CD14-positive monocyte (primary cell): Measurements from ENCODE around the gene PCCA. TPM values are rescaled to one million over a fixed set of nuclear protein-coding genes. Genes with fewer than 3 reads are reported as not detected.
"Not testable (repeated sequence)": the region's sequence is repeated elsewhere in the genome, so short reads cannot be mapped to it uniquely, and the experiment has no call there.

Experiments used
- DNase-seq, 3 donors: peaks; one replicate each; pipeline ENCODE4 v3.0.0-alpha.2; 2011 to 2022
- H2AFZ ChIP-seq: 2 replicates; pipeline ENCODE4 v1.6.0; 2012; ENCODE audit warnings: mild to moderate bottlenecking, low read depth, low read length, inconsistent platforms; ENCODE audit not compliant: insufficient read depth, poor library complexity, severe bottlenecking
- H3K27ac ChIP-seq, 2 donors: 1 replicate in 1 of 2; 2 replicates in 1 of 2; pipeline ENCODE4 v1.5.1; 2012 to 2013; ENCODE audit warnings: low read length in 2 of 2, control low read depth in 1 of 2, inconsistent platforms in 1 of 2, low read depth in 1 of 2, mild to moderate bottlenecking in 1 of 2
- H3K27me3 ChIP-seq, 2 donors: one replicate each; pipeline versions ENCODE4 v1.6.0 to v1.6.1; 2011 to 2013; ENCODE audit warnings: low read length in 2 of 2; ENCODE audit not compliant: control insufficient read depth in 2 of 2, insufficient read depth in 2 of 2
- H3K36me3 ChIP-seq, 2 donors: replicated peaks in 1 of 2; 1 replicate in 1 of 2; 2 replicates in 1 of 2; pipeline versions ENCODE4 v1.5.1 to v1.6.1; 2012 to 2013; ENCODE audit warnings: low read length in 2 of 2, control low read depth in 1 of 2, inconsistent platforms in 1 of 2, mild to moderate bottlenecking in 1 of 2; ENCODE audit not compliant: insufficient read depth in 2 of 2, control insufficient read depth in 1 of 2
- H3K4me1 ChIP-seq, 2 donors: 1 replicate in 1 of 2; 2 replicates in 1 of 2; pipeline versions ENCODE4 v1.5.1 to v1.6.1; 2012 to 2013; ENCODE audit warnings: low read length in 2 of 2, control low read depth in 1 of 2, inconsistent platforms in 1 of 2, mild to moderate bottlenecking in 1 of 2, moderate library complexity in 1 of 2; ENCODE audit not compliant: insufficient read depth in 2 of 2, control insufficient read depth in 1 of 2
- H3K4me2 ChIP-seq: replicated peaks from 2 replicates; pipeline ENCODE3; 2012; ENCODE audit warnings: low read length, moderate library complexity, mild to moderate bottlenecking; ENCODE audit not compliant: poor library complexity, severe bottlenecking; ENCODE audit errors: extremely low read depth
- H3K4me3 ChIP-seq, 3 experiments: fragments of 200-600 bp in 1 of 3; sonication (generic) in 1 of 3; replicated peaks in 1 of 3; 1 replicate in 2 of 3; 2 replicates in 1 of 3; pipeline ENCODE4 v1.5.1; 2011 to 2013; ENCODE audit warnings: low read length in 3 of 3, mild to moderate bottlenecking in 3 of 3, control low read depth in 2 of 3, low read depth in 2 of 3, inconsistent platforms in 1 of 3, moderate library complexity in 1 of 3
- H3K79me2 ChIP-seq: 2 replicates; pipeline ENCODE4 v1.6.0; 2012; ENCODE audit warnings: mild to moderate bottlenecking, control low read depth, inconsistent platforms, low read length, moderate library complexity; ENCODE audit not compliant: insufficient read depth
- H3K9ac ChIP-seq: 2 replicates; pipeline ENCODE4 v1.6.0; 2017; ENCODE audit warnings: low read length, mild to moderate bottlenecking; ENCODE audit not compliant: insufficient read depth, poor library complexity, severe bottlenecking
- H3K9me3 ChIP-seq, 2 donors: replicated peaks in 1 of 2; 1 replicate in 1 of 2; 2 replicates in 1 of 2; pipeline versions ENCODE4 v1.5.1 to v1.6.1; 2012 to 2013; ENCODE audit warnings: low read length in 2 of 2, control low read depth in 1 of 2; ENCODE audit not compliant: control insufficient read depth in 1 of 2, insufficient read depth in 1 of 2
- H4K20me1 ChIP-seq: 2 replicates; pipeline ENCODE4 v1.6.0; 2012; ENCODE audit warnings: mild to moderate bottlenecking, low read length, control low read depth, moderate library complexity; ENCODE audit not compliant: insufficient read depth
- H3K27ac Mint-ChIP-seq, 7 donors: one replicate each; pipeline ENCODE4 v1.8.0; 2020; ENCODE audit warnings: mild to moderate bottlenecking in 7 of 7, mixed read lengths in 7 of 7, moderate library complexity in 6 of 7, inconsistent platforms in 2 of 7
- H3K27me3 Mint-ChIP-seq, 3 donors: one replicate each; pipeline ENCODE4 v1.8.0; 2021 to 2022; ENCODE audit warnings: low read depth in 3 of 3, mild to moderate bottlenecking in 3 of 3, mixed read lengths in 3 of 3, moderate library complexity in 3 of 3, inconsistent platforms in 1 of 3
- H3K36me3 Mint-ChIP-seq, 2 donors: one replicate each; pipeline ENCODE4 v1.8.0; 2020; ENCODE audit warnings: mixed read lengths in 2 of 2, inconsistent platforms in 1 of 2, mild to moderate bottlenecking in 1 of 2
- H3K4me1 Mint-ChIP-seq: one replicate; pipeline ENCODE4 v1.8.0; 2020; ENCODE audit warnings: mild to moderate bottlenecking, mixed read lengths
- H3K4me3 Mint-ChIP-seq, 2 donors: one replicate each; pipeline ENCODE4 v1.8.0; 2020; ENCODE audit warnings: mild to moderate bottlenecking in 2 of 2, mixed read lengths in 2 of 2, moderate library complexity in 1 of 2
- H3K9me3 Mint-ChIP-seq, 7 donors: one replicate each; pipeline ENCODE4 v1.8.0; 2020 to 2022; ENCODE audit warnings: mixed read lengths in 7 of 7, mild to moderate bottlenecking in 6 of 7, moderate library complexity in 6 of 7, inconsistent platforms in 2 of 7
- CTCF ChIP-seq: fragments of 200-600 bp; IDR thresholded peaks from one replicate; pipeline ENCODE4 v1.8.0; 2022; ENCODE audit warnings: antibody characterized with exemption, mild to moderate bottlenecking
- WGBS: methylation state at CpG from one replicate; pipeline ENCODE4 v1.1.5; 2013; ENCODE audit warnings: missing lambda C conversion rate; ENCODE audit not compliant: insufficient coverage; 5-methylcytosine and 5-hydroxymethylcytosine counted together
- intact Hi-C, 2 donors: fragments of 100-400 bp; cut with micrococcal nuclease; formaldehyde crosslinking; loops; one replicate each; pipeline versions ENCODE4 v1.15.0 to v1.15.1; 2023
- polyA plus RNA-seq, 3 donors: library from polyadenylated mRNA; depleted of rRNA in 1 of 3; unstranded in 2 of 3; stranded (reverse) in 1 of 3; fragments of 300-500 nt in 2 of 3; fragments of >200 nt in 1 of 3; fragmentation: Illumina TruSeq in 2 of 3; gene quantifications; 1 replicate in 2 of 3; 2 replicates in 1 of 3; pipeline ENCODE4 v1.2.3, GENCODE V29; 2012 to 2021

PCCA gene
- polyA plus RNA-seq, 3 donors: 4.4 to 13.5 (median 11.9) TPM

- no peak overlapping the region for H3K4me3 ChIP-seq
- intact Hi-C loops: no loop called here
Observed at GRCh38 chr13:100173203-100173602, 84.3 kb downstream of the PCCA start.

GRCh38 chr13:100174455-100174854 is 85.6 kb downstream of the PCCA start:
- H3K4me1 Mint-ChIP-seq, H3K9ac ChIP-seq, DNase-seq, H3K27ac ChIP-seq, H3K36me3 ChIP-seq, H3K4me3 ChIP-seq, H3K4me2 ChIP-seq, H4K20me1 ChIP-seq, H3K36me3 Mint-ChIP-seq, H3K4me3 Mint-ChIP-seq, H3K27ac Mint-ChIP-seq, H3K9me3 ChIP-seq, intact Hi-C loops, H3K27me3 Mint-ChIP-seq, H2AFZ ChIP-seq, H3K4me1 ChIP-seq, H3K79me2 ChIP-seq, H3K27me3 ChIP-seq, H3K9me3 Mint-ChIP-seq: not testable (repeated sequence)
- no CpG with 5 or more reads among the region's 4 CpGs for WGBS

More at GRCh38 chr13:100173203-100173602, 84.3 kb downstream of the PCCA start:
- Histone ChIP-seq H3K79me2 (no peaks in the 10 kb centered on the region), H3K4me1 (no peaks in the 10 kb centered on the region), H3K4me2 (no peak overlapping the region), H4K20me1 (no peaks in the 10 kb centered on the region), H3K36me3 (no peaks in the 10 kb centered on the region), H3K27me3 (no peaks in the 10 kb centered on the region), H3K27ac (no peak overlapping the region), H3K9ac (no peak overlapping the region), H3K9me3 (no peaks in the 10 kb centered on the region), H2AFZ (no peak overlapping the region)
- peaks cover 5% of the 10 kb centered on the region for H3K4me1 Mint-ChIP-seq
- H3K9me3 Mint-ChIP-seq: peaks cover 0 to 7% (median 4%) of the 10 kb centered on the region in 7 donors
- TF ChIP-seq CTCF: no peak
- peaks cover 2 to 9% of the 10 kb centered on the region in 2 donors for H3K36me3 Mint-ChIP-seq
- H3K27ac Mint-ChIP-seq: no peak overlapping the region
- no peak overlapping the region for H3K4me3 Mint-ChIP-seq
- WGBS: 91% methylated on average over 3 of the region's 5 CpGs
- peaks cover 0 to 1% (median 0%) of the 10 kb centered on the region in 3 donors for H3K27me3 Mint-ChIP-seq
- no peak for DNase-seq
